GM19351 (cell line): Measurements from ENCODE around the gene FAM199X.
A peak's percentile ranks its signal among the peaks of the same experiment; 100 is the strongest.

Source experiments
- ATAC-seq: cut with Tn5 transposase; IDR thresholded peaks from one replicate; pipeline ENCODE4 v1.9.1; 2021; ENCODE audit warnings: mild to moderate bottlenecking, moderate library complexity; ENCODE audit not compliant: unreplicated experiment

FAM199X gene

DNA sequence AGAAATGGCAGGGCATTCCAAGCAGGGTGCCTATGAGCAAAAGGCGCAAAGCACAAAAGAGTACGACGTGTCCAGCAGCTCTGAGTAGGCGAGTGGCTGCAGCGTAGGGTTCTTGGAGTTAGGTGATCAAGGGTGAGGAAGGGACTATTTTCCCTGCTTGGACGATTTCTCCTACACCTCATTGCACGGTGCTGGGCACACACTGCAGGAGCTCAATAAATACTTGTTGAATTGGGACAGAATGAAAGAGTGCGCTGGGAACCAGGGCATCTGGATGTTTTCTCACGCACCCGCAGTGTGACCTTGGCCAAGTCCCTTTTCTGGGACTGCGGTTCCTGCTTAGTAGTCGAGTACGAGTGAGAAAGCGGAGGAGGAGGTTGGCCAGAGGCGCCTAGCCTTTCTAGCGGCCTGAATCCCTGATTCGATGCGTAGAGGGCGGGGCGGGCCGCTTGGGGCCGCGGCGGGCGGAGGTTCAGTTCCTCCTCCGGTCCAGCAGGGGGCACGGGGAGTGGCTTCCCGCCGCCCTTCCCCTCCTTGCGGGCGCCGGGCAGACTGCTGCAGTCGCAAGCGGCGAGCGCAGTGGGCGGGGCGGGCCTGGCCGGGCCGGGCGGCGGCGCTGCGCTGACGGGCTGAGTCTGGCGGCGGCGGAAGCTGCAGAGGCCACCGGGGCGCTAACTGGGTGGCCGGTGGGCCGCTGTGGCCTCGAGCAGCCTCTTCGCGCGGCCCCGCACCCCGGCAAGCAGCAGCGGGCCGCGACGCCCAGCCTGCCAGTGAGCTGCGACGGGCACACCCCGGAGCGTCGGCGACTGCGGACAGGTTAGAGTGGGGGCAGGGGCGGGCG, at the start of gene FAM199X:
TSS of gene FAM199X (plus strand) at position 560 of the 841 bp plus-strand sequence. CDS start 333 bp downstream, outside the sequence.
- peak; percentile 93 for ATAC-seq

GRCh38 chrX:104117759-104118158, 48.5 kb upstream of the FAM199X start:
- no peak for ATAC-seq

DNA sequence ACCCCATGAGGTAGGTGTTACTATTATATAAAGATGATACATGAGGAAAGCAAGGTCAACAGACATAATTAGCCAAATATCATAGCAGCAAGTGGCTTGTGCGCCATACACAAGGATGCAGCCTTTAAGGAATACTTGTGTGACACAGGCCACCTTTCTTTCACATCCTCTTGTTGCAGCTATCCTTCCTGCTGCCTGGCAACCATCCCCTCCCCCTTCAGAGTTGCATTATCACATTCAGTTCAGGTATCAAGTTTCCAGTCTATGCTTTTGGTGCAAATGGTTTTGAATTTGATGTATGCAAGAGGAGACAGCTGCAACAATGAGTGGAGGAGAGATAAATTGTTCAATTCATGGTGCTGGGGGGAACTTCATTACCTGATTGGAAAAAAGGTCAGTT, 47.5 kb upstream of the FAM199X start:
- no peak for ATAC-seq

GRCh38 chrX:104122829-104123228, 43.4 kb upstream of the FAM199X start:
- no peak for ATAC-seq

DNA sequence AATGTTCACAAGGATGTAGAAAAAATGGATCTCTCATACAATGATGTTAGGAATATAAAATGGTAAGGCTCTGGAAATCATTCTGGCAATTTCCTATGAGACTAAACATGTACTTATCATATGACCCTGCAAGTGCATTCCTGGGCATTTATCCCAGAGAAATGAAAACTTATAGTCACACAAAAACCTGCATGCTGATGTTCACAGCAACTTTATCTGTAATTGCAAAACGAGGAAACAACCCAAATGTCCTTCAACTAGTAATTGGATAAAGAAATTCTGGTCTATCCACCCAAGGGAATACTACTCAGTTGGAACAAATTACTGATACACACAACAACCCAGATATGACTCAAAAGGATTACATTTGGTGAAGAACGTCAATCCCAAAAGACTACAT, 39.4 kb upstream of the FAM199X start:
- no peak for ATAC-seq

DNA sequence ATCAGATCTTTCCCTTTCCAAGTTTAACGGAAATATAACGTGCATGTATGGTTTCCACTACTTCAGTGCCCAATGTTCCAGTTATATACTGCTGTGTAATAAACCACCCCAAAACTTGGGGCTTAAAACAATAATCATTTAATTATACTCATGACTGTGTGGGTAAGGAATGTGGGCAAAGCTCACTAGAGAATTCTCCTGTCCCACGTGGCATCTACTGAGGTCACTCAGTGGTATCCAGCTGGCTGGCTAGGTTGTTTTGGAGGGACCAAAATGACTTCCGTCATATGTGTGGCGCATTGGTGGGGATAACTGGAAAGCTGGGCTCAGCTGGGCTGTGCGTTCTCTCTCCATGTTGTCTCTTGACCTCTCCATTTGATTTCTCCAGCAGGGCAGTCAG, 35.4 kb upstream of the FAM199X start:
- no peak for ATAC-seq

DNA sequence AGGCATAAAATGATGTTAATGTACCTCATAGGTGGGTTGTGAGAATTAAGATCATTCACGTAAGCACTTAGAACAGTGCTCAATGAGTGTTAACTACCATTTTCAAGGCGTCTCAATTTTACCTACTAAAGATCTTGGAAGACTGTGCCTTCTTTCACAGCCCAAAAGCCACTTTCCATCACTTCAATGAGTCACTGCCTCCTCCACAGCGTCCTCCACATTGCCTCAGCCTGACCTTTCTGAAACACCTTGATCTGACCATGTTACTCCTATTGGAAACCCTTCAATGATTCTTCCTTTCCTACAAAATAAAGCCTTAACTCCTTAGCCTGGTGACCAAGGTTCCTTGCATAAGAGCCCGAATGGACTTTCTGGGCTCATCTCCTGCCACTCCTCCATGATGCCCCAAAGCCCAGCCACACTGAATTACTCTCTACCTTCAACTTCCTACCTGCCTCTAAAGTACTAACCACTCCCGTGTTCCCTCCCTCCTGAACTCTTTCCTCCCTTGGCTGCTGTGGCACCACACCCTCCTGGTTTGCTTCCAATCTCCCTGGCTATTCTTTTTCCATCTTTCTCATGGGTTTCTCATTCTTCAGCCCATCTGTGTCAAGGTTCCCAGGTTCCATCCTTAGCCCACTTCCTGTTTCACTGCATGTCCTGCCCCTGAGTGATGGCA, 31.5 kb upstream of the FAM199X start:
- no peak for ATAC-seq

GRCh38 chrX:104135677-104136076, 30.6 kb upstream of the FAM199X start:
- ATAC-seq = no peak

GRCh38 chrX:104136241-104137019, 29.8 kb upstream of the FAM199X start:
- ATAC-seq = peak; percentile 93

DNA sequence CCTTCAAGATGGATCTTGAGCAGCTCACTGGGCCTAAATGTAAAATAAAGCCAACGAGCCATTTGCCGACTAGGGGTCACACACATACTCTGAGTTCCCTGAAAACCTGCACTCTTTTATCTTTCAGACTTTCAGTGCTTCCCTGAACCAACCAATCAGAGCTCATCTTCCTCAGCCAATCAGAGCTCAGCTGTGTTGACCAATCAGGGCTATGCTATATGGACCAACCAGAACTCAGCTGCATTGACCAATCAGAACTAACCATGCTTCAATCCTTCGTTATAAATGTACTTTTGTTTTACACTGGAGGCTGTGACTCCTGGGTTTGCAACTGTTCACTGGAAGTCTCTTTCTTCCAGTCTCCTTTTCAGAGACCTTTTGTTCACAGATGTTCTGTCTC, 28.8 kb upstream of the FAM199X start:
- ATAC-seq = no peak

DNA sequence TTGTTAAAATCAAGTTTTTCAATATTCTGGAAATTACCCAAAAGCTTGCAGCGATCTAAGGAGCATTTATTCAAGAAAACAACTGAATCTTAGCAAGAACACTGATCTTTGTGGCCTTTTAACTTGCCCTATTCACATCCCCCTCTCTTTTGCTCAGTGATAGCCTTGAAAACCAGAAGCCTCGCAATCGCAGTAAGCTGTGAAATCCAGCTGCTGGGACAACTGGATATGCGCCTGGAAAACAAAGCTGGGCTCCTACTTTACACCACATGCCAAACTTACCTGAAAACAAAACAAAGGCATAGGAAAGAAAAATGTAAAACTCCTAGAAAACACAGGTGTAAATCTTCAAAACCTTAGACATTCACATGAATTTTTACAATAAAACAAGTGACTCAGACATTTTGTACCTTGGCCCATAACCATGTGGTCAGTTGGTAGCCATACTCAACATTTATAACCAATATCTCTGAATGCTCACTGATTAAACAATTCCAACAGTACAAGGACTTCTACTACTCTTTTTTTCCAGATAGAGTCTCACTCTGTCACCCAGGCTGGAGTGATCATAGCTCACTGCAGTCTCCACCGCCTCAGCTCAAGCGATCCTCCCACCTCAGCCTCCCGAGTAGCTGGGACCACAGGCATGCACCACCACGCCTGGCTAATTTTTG, 25.0 kb upstream of the FAM199X start:
- ATAC-seq = no peak

DNA sequence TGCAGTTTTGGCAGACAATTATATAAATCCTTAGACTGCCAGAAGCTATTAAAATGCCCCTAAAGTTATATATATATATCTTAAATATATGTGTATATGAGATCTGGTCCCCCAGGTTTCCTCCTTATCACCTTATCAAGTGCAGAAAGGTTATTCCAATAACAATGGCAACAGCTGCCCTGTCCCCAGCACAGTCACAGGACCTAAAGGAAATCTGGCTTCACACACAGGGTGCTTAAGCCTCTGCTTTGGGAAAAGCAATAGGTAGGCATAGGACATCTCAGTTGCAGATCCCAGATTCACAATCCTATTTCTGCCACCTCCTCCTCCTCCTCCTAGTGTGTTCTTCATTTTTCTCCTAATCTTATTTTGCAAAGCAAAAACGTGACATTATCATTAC, 15.2 kb upstream of the FAM199X start:
- ATAC-seq = no peak

GRCh38 chrX:104156630-104157529, 9.4 kb upstream of the FAM199X start, which contains the start of gene SLC25A53:
Gene SLC25A53, minus strand, starts transcription at chrX:104157009. Its CDS starts 51,752 bp downstream, at chrX:104105257.
- peak; percentile 90 for ATAC-seq

DNA sequence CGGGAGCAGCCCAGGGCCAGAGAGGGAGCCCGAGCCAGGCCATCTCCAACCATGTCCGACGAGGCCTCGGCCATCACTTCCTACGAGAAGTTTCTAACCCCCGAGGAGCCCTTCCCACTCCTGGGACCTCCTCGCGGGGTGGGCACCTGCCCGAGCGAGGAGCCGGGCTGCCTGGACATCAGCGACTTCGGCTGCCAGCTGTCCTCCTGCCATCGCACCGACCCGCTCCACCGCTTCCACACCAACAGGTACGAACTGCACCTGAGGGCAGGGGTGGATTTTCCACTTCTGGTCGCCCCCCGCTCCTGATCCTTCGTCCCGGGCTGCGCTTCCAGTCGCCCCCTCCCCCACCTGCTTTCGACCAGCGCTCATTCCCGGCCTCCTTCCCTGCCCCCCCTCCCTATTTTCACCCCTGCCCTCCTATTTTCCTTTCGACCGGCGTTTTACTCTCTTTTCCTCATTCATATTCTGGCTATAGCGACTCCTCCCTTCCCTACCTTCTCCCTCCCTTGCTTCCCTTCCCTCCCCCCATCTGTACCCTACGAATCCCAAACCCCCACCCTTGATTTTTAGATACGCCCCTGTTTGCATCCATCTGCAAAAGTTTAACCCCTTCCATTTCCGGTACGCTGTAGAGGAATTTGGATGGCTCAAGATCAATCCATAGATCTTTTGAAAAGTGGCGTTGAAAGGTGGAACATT, 633 bp downstream of the FAM199X start:
- no peak for ATAC-seq

DNA sequence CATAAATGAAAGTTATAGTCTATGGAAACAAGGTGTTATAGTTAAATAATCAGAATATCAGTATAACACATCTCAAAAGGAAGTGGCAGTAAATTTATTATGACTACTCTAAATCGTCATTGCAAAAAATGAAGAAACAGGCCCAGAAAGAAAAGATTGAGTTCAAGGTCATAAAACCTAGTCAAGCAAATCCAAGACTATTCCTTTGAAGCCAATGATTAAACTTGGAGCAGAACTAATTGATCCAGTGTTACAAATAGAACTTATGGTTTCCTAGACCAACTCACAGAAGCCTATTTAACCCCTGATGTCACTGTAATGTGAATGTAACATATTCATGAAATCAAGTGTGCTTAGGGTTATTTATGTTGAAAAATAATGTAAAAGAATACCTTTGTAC, 1.9 kb downstream of the FAM199X start:
- no peak for ATAC-seq

DNA sequence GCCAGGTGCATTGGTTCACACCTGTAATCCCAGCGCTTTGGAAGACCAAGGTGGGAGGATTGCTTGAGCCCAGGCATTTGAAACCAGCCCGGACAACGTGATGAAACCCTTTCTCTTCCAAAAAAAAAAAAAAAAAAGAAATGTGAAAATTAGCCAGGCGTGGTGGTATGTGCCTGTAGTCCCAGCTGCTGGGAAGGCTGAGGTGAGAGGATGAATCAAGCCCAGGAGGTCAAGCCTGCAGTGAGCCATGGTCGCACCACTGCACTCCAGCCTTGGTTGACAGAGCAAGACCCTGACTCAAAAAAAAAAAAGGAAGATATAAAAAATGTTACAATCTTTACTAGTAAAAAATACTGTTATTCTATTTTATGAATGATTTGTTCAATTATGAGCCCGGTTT, 5.9 kb downstream of the FAM199X start:
- no peak for ATAC-seq

DNA sequence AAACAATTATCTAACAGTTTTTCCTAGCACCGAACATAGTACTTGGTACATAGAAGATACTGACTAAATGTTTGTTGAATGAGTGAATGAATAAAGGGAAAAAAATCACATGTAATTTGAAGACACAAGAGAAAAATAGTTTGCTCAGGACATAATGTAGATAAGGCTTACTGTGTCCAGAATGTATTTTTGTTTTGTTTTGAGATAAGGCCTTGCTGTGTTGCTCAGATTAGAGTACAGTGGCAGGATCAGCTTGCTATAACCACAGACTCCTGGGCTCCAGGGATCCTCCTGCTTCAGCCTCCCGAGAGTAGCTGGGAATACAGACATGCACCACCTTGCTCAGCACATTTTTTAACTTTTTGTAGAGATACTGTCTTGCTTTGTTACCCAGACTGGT, 6.5 kb downstream of the FAM199X start:
- no peak for ATAC-seq

DNA sequence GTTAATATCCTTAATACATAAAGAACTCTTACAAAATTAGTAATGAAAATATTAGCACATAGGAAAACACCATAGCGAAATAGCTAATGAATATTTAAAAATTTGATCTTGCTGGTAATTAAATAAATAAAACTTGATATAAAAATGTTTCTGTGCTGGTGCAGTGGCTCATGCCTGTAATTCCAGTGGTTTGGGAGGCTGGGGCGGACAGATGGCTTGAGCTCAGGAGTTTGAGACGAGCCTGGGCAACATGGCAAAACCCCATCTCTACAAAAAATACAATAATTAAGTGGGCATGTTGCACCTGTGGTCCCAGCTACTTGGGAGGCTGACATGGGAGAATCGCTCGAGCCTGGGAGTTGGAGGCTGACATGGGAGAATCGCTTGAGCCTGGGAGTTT, 7.6 kb downstream of the FAM199X start:
- no peak for ATAC-seq

DNA sequence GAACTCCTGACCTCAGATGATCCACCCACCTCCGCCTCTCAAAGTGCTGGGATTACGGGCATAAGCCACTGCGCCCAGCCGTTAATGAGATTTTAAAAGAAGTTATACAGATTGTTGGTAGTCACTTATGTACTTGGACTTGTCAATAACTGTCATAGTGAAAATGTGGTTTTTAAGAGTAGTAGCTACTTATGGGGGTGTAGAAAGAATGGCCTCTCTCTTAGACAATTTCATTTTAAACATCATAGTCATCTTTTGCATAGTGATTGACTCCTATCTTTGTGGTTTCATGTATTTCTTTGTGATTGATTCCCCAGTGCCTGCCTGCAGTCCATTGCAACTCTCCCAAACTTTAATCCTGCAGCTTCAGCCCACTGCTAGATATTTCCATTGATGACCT, 17.4 kb downstream of the FAM199X start:
- no peak for ATAC-seq
